VCaP (cell line): ENCODE data around the gene FSIP1.

Experiments used
- H3K27ac ChIP-seq: fragments of 450-650 bp; 2 replicates; pipeline ENCODE4 v1.5.1; 2017
- CTCF ChIP-seq: fragments of 450-650 bp; conservative IDR thresholded peaks from 2 replicates; pipeline ENCODE4 v1.5.1; 2017; ENCODE audit warnings: mild to moderate bottlenecking, moderate library complexity

Gene FSIP1

DNA sequence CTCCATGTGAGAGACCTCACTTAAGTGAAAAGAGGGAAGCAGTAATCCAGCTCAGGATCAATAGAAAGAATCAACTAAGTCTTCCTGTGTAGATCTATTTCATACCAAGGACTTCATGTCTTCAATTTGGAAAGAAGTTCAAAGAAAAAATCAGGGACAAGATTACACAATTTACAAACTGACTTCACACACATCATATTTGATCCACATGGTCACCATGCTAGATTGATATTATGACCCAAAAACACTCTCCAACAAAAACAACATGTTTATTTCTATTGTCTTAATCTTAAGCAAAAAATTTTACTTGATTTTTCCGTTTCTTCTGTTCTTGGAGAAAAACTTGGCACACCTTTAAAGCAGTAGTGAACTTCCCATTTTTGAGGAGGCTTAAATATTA lies 125.5 kb downstream of the FSIP1 start:
- H3K27ac ChIP-seq: no peak overlapping the region
- TF ChIP-seq CTCF: no peak

DNA sequence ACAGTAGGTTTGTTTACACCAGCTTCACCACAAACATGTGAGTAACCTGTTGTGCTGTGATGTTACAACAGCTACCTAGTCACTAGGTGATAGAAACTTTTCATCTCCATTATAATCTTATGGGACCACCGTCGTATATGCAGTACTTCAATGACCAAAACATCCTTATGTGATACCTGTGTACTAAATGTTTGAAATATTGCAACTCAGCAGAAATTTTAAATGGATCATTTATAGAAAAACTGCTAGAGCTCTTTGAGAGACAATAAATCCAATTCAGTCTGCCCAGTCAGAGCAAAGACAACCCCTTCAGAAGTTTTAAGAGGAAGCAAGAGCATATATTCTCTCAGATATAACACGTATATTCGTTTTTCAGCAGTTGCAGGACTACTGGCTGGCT lies 128.3 kb downstream of the FSIP1 start:
- TF ChIP-seq CTCF: no peak
- no peak overlapping the region for H3K27ac ChIP-seq

DNA sequence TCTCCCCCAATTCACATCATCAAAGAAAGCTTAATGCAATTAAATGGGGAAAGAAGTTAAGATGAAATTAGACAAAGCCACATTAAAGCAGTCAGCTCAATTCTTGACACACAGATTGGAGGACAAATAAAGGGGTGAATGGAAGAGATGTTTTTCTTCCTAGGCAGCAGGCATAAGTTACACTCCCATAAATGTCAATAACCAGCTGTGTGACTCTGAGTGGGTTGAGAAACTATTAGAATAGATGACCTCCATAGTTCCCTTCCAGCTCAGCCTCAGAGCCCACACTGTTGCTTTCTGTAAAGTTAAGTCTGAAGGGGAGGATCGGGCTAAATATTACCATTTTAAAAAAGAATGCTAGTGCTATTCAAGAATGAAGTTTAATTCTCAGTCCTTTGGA lies 130.8 kb downstream of the FSIP1 start:
- TF ChIP-seq CTCF: no peak
- H3K27ac ChIP-seq: no peak overlapping the region

DNA sequence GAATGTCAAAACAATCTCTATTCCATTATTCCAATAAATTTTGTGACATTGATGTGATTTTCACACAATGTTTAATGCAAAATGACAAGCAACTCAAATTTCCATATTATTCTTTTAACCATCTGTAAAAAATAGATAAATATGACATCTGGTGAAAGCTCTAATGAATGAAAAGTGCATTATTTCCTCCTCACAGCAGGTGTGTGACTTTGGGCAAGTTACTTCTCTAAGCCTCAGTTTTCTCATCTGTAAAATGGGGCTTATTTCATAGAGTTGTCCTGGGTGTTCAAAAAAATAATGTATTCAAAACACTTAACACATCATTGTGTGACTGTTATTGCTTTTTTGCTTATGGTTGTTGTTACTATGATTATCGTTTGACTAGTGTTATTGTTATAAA lies 131.3 kb downstream of the FSIP1 start:
- H3K27ac ChIP-seq: no peak overlapping the region
- TF ChIP-seq CTCF: no peak

- no peak overlapping the region for H3K27ac ChIP-seq
- no peak for TF ChIP-seq CTCF
Observed at GRCh38 chr15:39649757-39650156, 132.9 kb downstream of the FSIP1 start.

DNA sequence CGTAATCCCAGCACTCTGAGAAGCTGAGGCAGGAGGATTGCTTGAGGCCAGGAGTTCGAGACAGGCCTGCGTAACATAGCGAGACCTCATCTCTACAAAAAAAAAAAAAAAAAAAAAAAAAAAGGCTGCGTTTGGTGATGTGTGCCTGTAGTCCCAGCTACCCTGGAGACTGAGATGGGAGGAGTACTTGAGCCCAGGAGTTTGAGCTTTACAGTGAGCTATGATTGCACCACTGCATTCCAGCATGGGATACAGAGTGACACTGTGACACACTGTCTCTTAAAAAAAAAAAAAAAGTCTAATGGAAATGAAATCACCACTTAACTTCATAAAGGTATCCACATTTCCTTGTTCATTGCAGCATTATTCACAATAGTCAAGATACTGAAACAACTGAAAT lies 136.2 kb downstream of the FSIP1 start:
- no peak for TF ChIP-seq CTCF

DNA sequence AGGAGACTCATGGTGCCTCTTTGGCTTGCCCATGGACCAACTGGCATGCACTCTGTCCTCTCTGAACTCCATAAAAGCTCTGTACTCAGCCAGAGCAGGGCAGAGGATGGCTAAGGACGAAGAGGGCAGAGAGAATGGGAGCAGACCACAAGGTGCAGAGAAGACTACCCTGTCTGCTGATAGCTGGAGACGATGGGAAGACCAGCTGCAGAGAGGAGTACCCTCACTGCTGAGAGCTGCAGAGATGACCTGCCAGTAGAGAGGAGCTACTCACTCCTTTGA lies 136.7 kb downstream of the FSIP1 start:
- H3K27ac ChIP-seq: no peak overlapping the region
- TF ChIP-seq CTCF: no peak

More for the DNA sequence above, 136.2 kb downstream of the FSIP1 start:
- no peak overlapping the region for H3K27ac ChIP-seq
